ENCODE results near the gene RERE. TPM values are rescaled to one million over a fixed set of nuclear protein-coding genes. Genes with fewer than 3 reads are reported as not detected.
A peak's percentile ranks its signal among the peaks of the same experiment; 100 is the strongest.

The RERE gene
- total RNA-seq, 1 experiment from 2014 or later, result 40.6 TPM

GRCh38 chr1:8813991-8814390 lies 3.4 kb downstream of the RERE start:
- Histone ChIP-seq H2AFZ (ENCODE audit: low read depth, low read length, poor library complexity, severe bottlenecking) (no peak overlapping the region), H3K36me3 (ENCODE audit: control insufficient read depth in 1 of 2, insufficient read depth in 2 of 2, low read length in 2 of 2) (no peaks in the 10 kb centered on the region), H3K9me3 (ENCODE audit: control insufficient read depth in 1 of 2, insufficient read depth in 1 of 2, low read depth in 1 of 2, low read length in 2 of 2) (no peaks in the 10 kb centered on the region), H3K4me2 (ENCODE audit: low read length) (no peak overlapping the region), H4K20me1 (ENCODE audit: insufficient read depth) (no peaks in the 10 kb centered on the region), H3K27me3 (ENCODE audit: insufficient read depth, low read length) (no peaks in the 10 kb centered on the region), H3K4me3 (replicated peaks in 1 of 2; ENCODE audit: low read depth in 1 of 2, low read length in 2 of 2) (no peak overlapping the region), H3K79me2 (ENCODE audit: insufficient read depth, low read length) (peaks cover 73% of the 10 kb centered on the region), H3K9ac (ENCODE audit: low read length) (peak overlapping the region; percentile 1; the same call in 1 of the 2 replicates), H3K27ac (ENCODE audit: low read depth, low read length) (no peak overlapping the region), H3K4me1 (ENCODE audit: control insufficient read depth in 1 of 2, insufficient read depth in 2 of 2, low read length in 2 of 2) (peaks cover 11 to 33% of the 10 kb centered on the region in 2 experiments; a peak in 3 of 4 replicates), H3K9me2 (ENCODE audit: insufficient read depth) (no peaks in the 10 kb centered on the region)
- RAD21 ChIA-PET (ENCODE audit: low non-redundant PET in 1 of 2, low total read pairs in 2 of 2, uncharacterized antibody in 2 of 2, unreplicated experiment in 2 of 2), result no interaction called here
- intact Hi-C loops (cut with micrococcal nuclease), result no loop called here
- CTCF ChIA-PET, result no interaction called here
- DNase-seq (ENCODE audit: low read depth, low spot score) (no peak), ATAC-seq (no peak)
- TF ChIP-seq RAD21 (IDR thresholded peaks at IDR 0.05; ENCODE audit: low read depth) (no peak), REST (IDR thresholded peaks at IDR 0.05; ENCODE audit: low read depth) (no peak)
- POLR2A ChIA-PET, result no interaction called here
- no TSS peak for BruUV-seq (replicated peaks)

- H3K79me2 ChIP-seq (ENCODE audit: insufficient read depth, low read length), result peaks cover 73% of the 10 kb centered on the region
- ChIA-PET POLR2A (no interaction called here), CTCF (no interaction called here), RAD21 (ENCODE audit: low non-redundant PET in 1 of 2, low total read pairs in 2 of 2, uncharacterized antibody in 2 of 2, unreplicated experiment in 2 of 2) (no interaction called here)
- no peak overlapping the region for H3K9ac ChIP-seq (ENCODE audit: low read length)
- no peaks in the 10 kb centered on the region for H4K20me1 ChIP-seq (ENCODE audit: insufficient read depth)
- H3K9me3 ChIP-seq (ENCODE audit: control insufficient read depth in 1 of 2, insufficient read depth in 1 of 2, low read depth in 1 of 2, low read length in 2 of 2), result no peaks in the 10 kb centered on the region
- TF ChIP-seq POLR2AphosphoS5 (IDR thresholded peaks at IDR 0.05; ENCODE audit: low read depth, low read length), result no peak
- no peak for TF ChIP-seq SP1 (IDR thresholded peaks at IDR 0.05; ENCODE audit: low read depth)
- TF ChIP-seq EGR1 (IDR thresholded peaks at IDR 0.05; ENCODE audit: low read depth), result no peak
- TF ChIP-seq CTCF (IDR thresholded peaks at IDR 0.05 in 2 of 3, conservative IDR thresholded peaks at IDR 0.05 in 1 of 3; ENCODE audit: borderline replicate concordance in 1 of 3, insufficient read depth in 1 of 3, low read depth in 2 of 3, low read length in 2 of 3), result no peak
- no peak for TF ChIP-seq CBX3 (IDR thresholded peaks at IDR 0.05; ENCODE audit: low read depth)
- no peak for TF ChIP-seq JUND (IDR thresholded peaks at IDR 0.05)
- TF ChIP-seq REST (IDR thresholded peaks at IDR 0.05; ENCODE audit: low read depth), result no peak
- no peak for TF ChIP-seq FOSL1 (IDR thresholded peaks at IDR 0.05; ENCODE audit: low read depth)
- TF ChIP-seq MAX (IDR thresholded peaks at IDR 0.05), result no peak
- no peaks in the 10 kb centered on the region for H3K9me2 ChIP-seq (ENCODE audit: insufficient read depth)
- H3K36me3 ChIP-seq (ENCODE audit: control insufficient read depth in 1 of 2, insufficient read depth in 2 of 2, low read length in 2 of 2), result no peaks in the 10 kb centered on the region
- no peak for DNase-seq (ENCODE audit: low read depth, low spot score)
- H3K4me1 ChIP-seq (ENCODE audit: control insufficient read depth in 1 of 2, insufficient read depth in 2 of 2, low read length in 2 of 2), result peaks cover 5 to 26% of the 10 kb centered on the region in 2 experiments; a peak in 3 of 4 replicates
- H3K4me2 ChIP-seq (ENCODE audit: low read length), result no peak overlapping the region
- no peak overlapping the region for H3K27ac ChIP-seq (ENCODE audit: low read depth, low read length)
- no peak overlapping the region for H2AFZ ChIP-seq (ENCODE audit: low read depth, low read length, poor library complexity, severe bottlenecking)
- intact Hi-C loops (cut with micrococcal nuclease), result no loop called here
- no peaks in the 10 kb centered on the region for H3K27me3 ChIP-seq (ENCODE audit: insufficient read depth, low read length)
- no peak for ATAC-seq
- no TSS peak for BruUV-seq (replicated peaks)
- no peak overlapping the region for H3K4me3 ChIP-seq (replicated peaks in 1 of 2; ENCODE audit: low read depth in 1 of 2, low read length in 2 of 2)
These were observed 4.2 kb downstream of the RERE start for GRCh38 chr1:8813016-8813763.
